WERI-Rb-1 (cell line): ENCODE data around the gene PSMD2.

Experiments used
- DNase-seq: peaks from one replicate; pipeline ENCODE4 v3.0.0-alpha.2; 2020
- H3K27ac ChIP-seq: fragments of 250-450 bp; sonication (Bioruptor Pico); 2 replicates; pipeline ENCODE4 v1.5.1; 2020; ENCODE audit warnings: mild to moderate bottlenecking, moderate library complexity
- H3K27me3 ChIP-seq: fragments of 250-450 bp; sonication (Bioruptor Pico); 2 replicates; pipeline ENCODE4 v1.5.1; 2021; ENCODE audit warnings: mild to moderate bottlenecking, low read depth, moderate library complexity; ENCODE audit not compliant: insufficient read depth, severe bottlenecking
- H3K36me3 ChIP-seq: fragments of 250-450 bp; sonication (Bioruptor Pico); 2 replicates; pipeline ENCODE4 v1.5.1; 2020; ENCODE audit warnings: mild to moderate bottlenecking, moderate library complexity
- H3K4me3 ChIP-seq: 2 replicates; pipeline ENCODE4 v1.5.1; 2011; ENCODE audit warnings: low read depth, mild to moderate bottlenecking, control low read depth, low read length
- H3K9me3 ChIP-seq: fragments of 250-450 bp; sonication (Bioruptor Pico); 2 replicates; pipeline ENCODE4 v1.5.1; 2021; ENCODE audit warnings: mild to moderate bottlenecking, moderate library complexity; ENCODE audit not compliant: severe bottlenecking
- TF ChIP-seq, protein P1 (sequence below): IDR thresholded peaks from 2 replicates; pipeline ENCODE4 v1.5.1; 2011; ENCODE audit warnings: low read depth, mild to moderate bottlenecking, control low read depth, inconsistent platforms, low read length

PSMD2 gene

DNA sequence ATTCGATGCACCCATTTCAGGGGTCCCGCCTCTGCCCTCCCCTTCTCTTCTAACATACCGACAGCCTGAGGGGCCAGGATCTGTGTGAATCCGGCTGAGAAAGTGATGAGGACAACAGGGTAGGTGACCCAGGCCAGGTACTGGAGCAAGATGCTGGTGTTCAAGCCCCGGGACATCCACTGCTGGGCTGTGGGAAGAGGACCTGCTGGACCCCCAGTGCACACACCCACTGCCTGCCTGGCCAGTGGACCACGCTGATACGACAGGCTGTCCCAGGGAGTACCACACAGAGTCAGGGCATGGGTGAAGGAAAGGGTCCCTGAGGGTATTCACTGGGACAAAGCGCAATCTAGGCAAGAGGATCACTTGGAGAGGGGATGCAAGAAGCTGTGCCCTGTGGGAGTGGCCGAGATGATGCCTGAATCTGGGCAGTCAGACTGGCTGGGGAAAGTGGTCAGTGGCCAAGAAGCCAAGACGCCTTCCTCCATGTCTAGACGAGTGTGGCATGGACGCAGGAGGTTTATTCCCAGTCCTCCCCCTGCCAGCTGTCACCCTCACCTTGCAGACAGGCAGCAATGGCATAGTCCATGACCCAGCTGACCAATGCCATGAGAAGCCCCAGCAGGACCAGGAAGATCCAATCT lies 59.2 kb downstream of the PSMD2 start:
- H3K9me3 ChIP-seq = no peaks in the 10 kb centered on the region

More for the DNA sequence above, 59.2 kb downstream of the PSMD2 start:
- H3K36me3 ChIP-seq = peaks cover 38% of the 10 kb centered on the region
- no peaks in the 10 kb centered on the region for H3K27me3 ChIP-seq
- no peak for DNase-seq
- TF ChIP-seq, protein P1, sequence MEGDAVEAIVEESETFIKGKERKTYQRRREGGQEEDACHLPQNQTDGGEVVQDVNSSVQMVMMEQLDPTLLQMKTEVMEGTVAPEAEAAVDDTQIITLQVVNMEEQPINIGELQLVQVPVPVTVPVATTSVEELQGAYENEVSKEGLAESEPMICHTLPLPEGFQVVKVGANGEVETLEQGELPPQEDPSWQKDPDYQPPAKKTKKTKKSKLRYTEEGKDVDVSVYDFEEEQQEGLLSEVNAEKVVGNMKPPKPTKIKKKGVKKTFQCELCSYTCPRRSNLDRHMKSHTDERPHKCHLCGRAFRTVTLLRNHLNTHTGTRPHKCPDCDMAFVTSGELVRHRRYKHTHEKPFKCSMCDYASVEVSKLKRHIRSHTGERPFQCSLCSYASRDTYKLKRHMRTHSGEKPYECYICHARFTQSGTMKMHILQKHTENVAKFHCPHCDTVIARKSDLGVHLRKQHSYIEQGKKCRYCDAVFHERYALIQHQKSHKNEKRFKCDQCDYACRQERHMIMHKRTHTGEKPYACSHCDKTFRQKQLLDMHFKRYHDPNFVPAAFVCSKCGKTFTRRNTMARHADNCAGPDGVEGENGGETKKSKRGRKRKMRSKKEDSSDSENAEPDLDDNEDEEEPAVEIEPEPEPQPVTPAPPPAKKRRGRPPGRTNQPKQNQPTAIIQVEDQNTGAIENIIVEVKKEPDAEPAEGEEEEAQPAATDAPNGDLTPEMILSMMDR = no peak
- no peak overlapping the region for H3K4me3 ChIP-seq
- H3K27ac ChIP-seq = no peak overlapping the region
